Stimulated activated CD8-positive, alpha-beta memory T cell treated with anti-CD3 and anti-CD28 coated beads, Interleukin-15, amount 100 ng/mL, for 1 hour (primary cell): ENCODE results near the gene FOXA1.

Source experiments
- DNase-seq: peaks from one replicate; pipeline ENCODE4 v3.0.0-alpha.2; 2020; ENCODE audit warnings: low read depth

The FOXA1 gene

GRCh38 chr14:37602605-37603453 is 7.8 kb upstream of the FOXA1 start:
- DNase-seq = no peak

DNA sequence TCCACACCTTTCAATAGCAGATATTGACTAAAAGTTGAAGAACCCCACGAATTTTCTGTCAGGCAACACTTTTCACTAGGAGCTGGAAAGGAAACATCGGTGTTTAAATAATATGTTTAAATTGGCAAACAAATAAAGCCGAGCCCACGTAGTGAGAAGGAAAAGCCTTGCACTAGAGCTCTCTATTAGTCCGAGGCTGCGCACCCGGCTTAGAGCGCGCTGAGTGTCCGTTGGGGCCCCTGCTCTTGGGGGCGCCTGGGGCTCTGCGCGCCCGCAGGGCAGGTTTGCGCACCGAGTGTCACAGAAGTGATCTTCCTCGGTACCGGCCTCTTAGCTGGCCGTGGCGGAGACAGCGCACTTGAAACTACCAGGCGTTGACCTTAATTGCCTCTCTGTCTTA is 6.8 kb upstream of the FOXA1 start:
- no peak for DNase-seq

- DNase-seq = no peak
Observed at GRCh38 chr14:37600880-37601741, 6.1 kb upstream of the FOXA1 start.

- no peak for DNase-seq
Observed at GRCh38 chr14:37599507-37600368, 4.7 kb upstream of the FOXA1 start.

DNA sequence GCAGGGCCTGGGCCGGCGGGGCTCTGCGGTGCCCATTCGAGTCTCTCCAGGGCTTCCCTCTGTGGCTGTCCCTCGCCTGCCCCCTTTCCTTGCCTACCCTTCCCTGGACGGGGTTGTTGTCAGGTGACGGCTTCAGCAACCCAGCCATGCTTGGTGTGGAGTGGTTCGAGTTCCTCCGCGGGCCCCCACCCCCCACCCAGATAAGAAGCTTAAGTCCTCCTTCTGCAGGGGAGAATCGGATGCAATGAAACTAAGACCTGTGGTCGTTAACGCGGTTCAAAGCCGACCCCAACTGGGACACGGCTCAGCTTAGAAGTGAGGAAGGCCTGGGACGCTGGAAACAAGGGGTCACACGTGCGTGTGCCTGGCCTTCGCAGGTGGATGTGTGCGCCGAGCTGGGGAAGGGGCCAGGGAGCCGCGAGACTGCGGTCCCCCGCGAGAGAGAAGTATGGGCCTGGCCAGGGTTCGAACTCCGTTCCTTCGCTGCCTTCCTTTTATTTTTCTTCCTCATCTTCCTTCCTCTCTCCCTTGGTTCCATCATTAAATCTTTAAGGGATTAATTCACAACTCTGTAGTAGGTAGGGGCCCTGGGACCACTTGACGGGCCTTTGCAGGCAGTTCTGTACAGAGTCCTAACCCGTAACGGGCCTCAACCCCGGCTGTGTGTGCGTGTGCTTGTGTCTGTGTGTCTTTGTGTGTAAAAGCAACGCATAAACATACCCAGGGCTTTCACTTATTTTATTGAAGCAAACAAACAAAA is 3.9 kb upstream of the FOXA1 start:
- no peak for DNase-seq

DNA sequence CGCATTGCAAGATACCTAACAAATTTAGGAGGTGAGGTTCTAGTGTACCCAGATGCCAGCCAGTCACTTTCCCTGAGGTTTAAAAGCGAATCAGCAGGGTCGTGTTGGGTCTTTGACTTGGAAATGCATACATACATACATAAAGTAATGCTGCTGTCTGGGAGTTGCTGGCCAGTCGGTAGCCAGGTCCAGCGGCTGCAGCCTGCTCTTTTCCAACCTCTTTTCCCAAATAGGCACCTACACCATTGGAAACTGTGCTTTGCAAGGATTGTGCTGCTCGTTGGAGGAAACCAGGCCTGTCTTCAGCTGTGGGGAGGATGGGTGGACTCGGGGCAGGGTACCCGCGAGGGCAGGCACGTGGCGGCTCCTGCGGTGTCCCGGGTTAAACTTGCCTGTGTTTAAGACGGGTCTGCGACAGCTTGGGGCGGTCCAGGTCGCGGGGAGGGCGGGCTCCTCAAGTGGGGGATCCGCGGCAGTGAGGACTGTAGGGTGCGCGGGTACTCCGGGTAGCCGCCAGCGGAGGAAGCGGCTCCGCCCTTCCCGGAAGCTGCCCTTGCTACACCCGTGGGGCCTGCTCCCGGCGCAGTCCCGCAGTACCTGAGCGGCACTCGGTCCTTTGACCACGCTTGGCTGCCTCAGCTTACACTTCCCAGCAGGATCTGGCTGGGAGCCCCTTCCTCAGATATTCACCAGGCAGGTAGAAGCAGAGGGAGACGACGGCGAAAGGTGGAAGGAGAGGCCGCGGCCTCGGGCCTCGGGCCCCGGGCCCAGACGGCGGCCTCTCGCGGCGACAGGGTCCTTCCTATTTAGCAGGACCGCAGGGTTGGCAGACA is 3.1 kb upstream of the FOXA1 start:
- DNase-seq = no peak

DNA sequence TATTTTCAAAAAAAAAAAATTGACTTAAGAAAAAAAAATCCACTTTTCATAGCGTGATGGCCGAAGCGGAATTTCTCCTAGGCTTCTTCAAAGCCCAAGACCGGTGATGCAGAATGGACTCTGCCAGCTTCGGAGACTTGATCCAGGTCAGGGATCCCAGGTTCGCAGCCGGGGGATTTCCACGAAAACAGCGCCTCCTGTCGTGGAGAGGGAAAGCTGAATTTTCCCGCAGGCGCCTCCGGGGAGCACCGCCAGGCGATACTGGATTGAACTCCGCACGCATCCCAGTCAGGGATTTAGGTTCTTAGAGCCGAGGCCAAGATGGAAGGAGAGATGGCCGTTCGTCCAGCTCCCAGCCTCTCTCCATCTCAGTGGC is 2.5 kb upstream of the FOXA1 start:
- no peak for DNase-seq

DNA sequence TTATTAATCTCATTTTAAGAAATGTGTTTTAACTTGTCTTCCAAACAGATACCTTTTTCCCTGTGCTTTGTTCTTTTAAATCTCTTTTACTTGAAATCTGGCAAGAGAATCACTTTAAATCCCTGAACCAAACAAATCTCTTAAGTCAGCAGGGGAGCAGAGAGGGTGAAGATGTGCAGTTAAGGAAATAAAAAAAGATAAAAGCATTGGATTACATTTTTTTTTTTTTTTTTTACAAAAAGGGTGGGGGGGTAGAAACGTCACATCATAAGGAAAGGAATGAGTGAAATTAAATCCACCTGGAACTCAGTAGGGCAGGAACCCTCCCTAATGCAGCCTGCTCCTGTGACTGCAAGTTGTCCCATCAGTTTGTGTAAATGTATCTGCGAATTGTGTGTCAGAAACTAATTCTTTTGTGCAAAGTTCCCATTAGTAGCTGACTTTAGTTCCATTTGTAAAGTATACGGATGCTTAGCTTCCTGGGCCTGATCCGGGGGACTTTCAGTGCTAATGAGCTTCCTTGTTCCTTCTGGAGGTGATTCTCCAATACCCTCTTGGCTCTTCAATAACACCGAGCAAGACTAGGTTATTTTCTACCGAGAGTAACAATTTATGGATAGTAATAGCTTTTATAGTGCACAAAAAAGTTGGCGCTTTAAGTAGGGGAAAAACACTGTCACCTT is 1.9 kb upstream of the FOXA1 start:
- DNase-seq = no peak

DNA sequence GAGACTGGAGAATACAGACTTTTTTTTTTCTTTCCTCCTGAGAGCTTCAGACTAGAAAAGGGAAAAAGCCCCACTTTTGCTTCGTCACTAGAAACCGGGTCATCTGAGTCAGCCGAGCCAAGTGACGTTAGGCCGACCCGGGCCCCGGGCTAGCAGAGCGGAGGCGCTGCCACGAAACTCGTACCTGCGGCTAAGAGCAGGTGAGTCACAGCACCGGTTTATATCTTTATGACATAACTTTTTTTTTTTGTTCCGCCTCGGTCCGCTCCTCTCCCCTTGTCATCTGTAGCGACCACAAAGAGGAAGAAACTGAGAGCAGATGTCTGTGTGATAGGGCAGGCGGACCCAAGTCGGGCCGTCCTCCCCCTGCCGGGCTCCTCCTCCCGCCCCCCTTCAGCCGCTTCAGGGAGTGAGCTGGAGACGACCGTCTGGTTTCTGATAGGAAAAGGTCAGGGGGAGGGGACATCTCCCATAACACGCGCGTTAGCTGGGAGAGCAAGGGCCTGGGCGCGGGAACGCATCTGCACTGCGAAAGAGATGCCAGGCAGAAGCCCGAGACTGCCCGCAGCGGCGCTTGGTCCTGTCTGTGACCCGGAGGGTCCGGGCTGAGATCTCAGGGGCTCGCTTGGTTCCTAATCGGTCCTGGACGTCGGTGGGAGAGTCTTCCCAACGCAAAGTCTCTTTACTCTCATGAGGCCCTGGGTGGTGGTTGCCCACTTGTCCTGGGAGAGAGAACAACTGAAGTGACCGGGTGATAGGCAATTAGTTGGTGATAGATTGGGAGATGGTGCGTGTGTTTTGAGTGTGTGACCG is 966 bp upstream of the FOXA1 start:
- peak; percentile 5 for DNase-seq

DNA sequence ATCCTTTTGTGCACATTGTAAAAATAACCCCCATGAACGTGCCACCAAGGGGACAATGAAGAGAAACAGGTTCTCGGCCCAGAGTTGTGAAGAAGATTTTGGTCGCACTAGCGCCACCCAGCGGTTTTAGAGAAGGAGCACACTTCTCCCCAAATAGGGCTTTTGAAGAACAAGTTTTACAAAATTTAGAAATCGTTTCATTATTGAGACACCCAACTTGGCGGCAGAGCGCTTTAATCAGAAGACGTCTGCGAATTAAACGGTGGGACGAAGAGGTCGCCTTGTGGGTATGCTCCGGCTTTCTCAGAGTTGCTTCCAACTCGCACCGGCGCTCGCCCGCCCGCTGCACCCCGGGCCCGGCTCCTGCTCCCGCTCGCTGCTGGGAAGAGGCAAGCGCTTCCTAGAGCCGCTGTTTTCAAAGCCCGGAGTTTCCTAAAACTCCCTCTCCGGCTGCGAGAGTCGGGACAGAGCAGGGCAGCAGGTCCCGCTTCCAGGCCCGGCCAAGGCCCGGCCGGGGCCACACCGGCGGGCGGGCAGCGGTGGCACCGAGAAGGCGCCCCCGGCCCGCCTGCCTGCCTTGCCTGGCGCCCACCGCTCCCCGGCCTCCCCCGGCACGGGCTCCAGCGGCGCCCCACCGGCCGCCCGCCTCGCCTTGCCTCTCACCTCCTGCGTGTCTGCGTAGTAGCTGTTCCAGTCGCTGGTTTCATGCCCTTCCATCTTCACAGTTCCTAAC is 645 bp downstream of the FOXA1 start:
- DNase-seq = no peak

DNA sequence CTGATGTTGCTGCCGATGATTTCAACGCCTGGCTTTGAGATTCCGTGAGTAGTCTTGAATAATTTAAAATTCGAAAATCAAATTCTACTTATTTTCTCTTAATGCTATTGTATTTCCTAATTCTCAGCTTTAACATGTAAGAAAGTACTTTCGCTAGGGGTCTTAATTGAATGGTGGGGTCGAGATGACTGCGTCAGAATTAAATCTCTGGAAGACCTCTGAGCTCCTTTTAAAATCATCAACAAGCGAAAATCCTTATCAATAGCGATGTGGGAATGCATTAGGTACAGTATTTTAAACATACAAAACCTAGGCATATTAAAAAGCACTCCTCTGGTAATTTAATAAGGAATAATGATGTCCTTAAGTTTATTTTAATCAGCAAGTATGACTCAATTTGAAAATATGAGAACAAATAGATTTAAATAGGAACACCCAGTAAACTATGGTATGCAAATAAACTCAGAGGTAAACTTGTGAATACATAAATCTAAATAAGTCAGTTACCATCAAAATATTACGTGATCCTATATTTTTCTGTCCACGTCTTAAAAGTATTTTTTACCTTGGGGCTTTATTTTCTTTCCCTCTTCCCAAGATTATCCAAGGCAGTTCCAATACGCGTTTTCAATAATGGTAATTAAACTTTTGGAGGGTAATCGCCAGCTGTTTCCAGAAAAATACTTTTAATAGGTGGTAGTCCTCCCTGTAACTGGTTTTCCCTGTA is 1.4 kb downstream of the FOXA1 start:
- DNase-seq = no peak

GRCh38 chr14:37592482-37593408 is 2.3 kb downstream of the FOXA1 start:
- no peak for DNase-seq

DNA sequence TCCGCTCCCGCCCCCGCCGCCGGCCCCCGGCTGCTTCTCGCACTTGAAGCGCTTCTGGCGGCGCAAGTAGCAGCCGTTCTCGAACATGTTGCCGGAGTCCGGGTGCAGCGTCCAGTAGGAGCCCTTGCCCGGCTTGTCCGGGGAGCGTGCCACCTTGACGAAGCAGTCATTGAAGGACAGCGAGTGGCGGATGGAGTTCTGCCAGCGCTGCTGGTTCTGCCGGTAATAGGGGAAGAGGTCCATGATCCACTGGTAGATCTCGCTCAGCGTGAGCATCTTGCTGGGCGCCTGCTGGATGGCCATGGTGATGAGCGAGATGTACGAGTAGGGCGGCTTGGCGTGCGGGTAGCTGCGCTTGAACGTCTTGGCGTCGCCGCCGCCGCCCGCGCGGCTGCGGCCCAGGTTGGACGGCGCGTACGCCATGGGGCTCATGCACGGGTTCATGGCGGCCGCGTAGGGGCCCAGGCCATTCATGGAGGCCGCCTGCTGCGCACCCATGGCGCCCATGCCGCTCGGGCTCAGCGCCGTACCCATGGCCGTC is 3.0 kb downstream of the FOXA1 start:
- DNase-seq = no peak

- DNase-seq = no peak
Observed at GRCh38 chr14:37591311-37591940, 3.6 kb downstream of the FOXA1 start.

DNA sequence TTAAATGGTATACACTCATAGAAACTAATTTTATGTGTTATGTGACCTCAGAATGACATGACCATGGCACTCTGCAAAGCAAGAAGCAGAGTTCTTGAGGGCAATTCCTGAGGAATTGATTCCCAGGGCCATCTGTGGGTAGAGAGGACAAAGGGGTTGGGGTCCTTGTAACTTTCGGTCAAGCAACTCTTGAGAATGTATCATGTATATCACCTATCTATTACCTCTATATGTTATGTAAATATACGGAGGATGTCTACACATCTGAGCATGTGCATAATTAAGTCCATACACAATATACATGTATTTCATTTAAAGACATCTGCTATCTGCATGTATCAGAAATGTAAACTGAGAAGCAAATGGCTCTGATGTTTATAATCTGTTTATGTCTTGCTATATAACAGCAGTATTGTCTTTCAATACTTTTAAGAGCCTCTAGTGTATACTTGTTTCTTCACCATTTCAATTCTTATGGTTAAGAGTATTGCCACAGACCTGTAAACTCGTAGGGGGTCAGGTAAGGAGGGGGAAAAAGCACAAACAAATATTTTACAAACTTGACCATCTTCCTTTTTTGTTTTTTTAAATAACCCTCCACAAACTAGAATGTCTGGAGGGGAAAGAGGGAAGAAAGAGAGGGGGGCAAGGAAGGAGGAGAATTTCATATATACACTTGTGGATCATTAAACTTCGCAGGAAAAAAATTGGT is 4.5 kb downstream of the FOXA1 start:
- no peak for DNase-seq
